Fibroblast of mammary gland (primary cell): ENCODE results near the gene CTDSPL.
"Not testable (repeated sequence)": the region's sequence is repeated elsewhere in the genome, so short reads cannot be mapped to it uniquely, and the experiment has no call there.

ENCODE experiments used
- DNase-seq: peaks from one replicate; pipeline ENCODE4 v3.0.0-alpha.2; 2010; ENCODE audit warnings: low read depth
- H3K4me3 ChIP-seq: 2 replicates; pipeline ENCODE4 v1.5.1; 2011; ENCODE audit warnings: low read depth, mild to moderate bottlenecking, low read length, moderate library complexity; ENCODE audit not compliant: control insufficient read depth
- TF ChIP-seq, protein P1 (sequence below): conservative IDR thresholded peaks from 2 replicates; pipeline ENCODE4 v1.5.1; 2011; ENCODE audit warnings: low read depth, low read length, inconsistent platforms; ENCODE audit not compliant: control insufficient read depth, insufficient read depth

The CTDSPL gene

GRCh38 chr3:38031022-38031994, 169.6 kb downstream of the CTDSPL start:
- DNase-seq: peak; percentile 28
- no peak overlapping the region for H3K4me3 ChIP-seq
- TF ChIP-seq, protein P1, sequence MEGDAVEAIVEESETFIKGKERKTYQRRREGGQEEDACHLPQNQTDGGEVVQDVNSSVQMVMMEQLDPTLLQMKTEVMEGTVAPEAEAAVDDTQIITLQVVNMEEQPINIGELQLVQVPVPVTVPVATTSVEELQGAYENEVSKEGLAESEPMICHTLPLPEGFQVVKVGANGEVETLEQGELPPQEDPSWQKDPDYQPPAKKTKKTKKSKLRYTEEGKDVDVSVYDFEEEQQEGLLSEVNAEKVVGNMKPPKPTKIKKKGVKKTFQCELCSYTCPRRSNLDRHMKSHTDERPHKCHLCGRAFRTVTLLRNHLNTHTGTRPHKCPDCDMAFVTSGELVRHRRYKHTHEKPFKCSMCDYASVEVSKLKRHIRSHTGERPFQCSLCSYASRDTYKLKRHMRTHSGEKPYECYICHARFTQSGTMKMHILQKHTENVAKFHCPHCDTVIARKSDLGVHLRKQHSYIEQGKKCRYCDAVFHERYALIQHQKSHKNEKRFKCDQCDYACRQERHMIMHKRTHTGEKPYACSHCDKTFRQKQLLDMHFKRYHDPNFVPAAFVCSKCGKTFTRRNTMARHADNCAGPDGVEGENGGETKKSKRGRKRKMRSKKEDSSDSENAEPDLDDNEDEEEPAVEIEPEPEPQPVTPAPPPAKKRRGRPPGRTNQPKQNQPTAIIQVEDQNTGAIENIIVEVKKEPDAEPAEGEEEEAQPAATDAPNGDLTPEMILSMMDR: no peak

DNA sequence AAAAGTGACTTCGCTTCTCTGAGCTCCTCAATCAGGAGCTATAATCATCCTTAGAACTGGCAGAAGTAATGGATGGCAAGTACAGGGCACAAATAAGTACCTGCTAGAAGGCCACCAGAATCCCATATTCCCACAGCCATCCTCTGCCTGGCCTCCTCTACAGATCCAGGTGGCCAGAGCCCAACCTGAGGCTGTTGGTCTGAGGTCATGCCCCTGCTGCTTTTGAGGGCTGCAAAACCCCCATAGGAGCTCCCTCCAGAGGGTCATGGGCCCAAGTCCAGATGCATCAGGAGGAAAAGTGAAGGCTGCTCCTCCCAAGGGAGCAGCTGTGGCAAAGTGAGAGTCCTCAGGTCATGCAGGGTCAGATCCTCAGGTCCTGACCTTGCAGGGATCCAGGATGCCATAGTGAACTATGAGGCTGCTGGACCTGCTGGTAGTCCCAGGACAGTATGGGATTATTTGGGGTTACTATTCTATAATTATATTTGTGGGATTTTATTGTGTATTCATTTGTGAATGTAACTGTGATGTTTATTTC, 170.7 kb downstream of the CTDSPL start:
- no peak overlapping the region for H3K4me3 ChIP-seq

DNA sequence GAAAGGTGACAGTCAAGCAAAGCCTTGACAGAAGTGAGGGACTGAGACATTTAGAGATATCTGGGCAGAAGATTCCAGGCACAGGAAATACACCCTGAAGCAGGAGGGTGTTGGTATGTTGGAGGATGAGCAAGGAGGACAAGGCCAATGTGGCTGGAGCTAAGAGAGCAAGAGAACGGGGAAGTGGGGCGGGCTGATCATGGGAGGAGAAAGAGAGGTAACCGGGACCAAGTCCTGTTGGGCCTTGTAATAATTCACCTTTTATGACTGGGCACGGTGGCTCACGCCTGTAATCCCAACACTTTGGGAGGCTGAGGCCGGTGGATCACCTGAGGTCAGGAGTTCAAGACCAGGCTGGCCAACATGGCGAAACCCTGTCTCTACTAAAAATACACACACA, 171.9 kb downstream of the CTDSPL start:
- not testable (repeated sequence) for DNase-seq, H3K4me3 ChIP-seq

More for the DNA sequence above, 170.7 kb downstream of the CTDSPL start:
- TF ChIP-seq, protein P1: no peak
- no peak for DNase-seq
